DOHH2 (cell line): ENCODE data around the gene SMARCB1.

Source experiments
- H3F3A ChIP-seq: fragments of 200-600 bp; sonication (generic), shearing (Covaris generic); 2 replicates; pipeline ENCODE4 v1.6.0; 2016; ENCODE audit warnings: antibody characterized with exemption, mild to moderate bottlenecking; ENCODE audit not compliant: control insufficient read depth, insufficient read depth
- H3K27ac ChIP-seq: fragments of 200-600 bp; sonication (generic); 2 replicates; pipeline ENCODE4 v1.5.1; 2014; ENCODE audit warnings: low read depth, mild to moderate bottlenecking, low read length, moderate library complexity
- H3K27me3 ChIP-seq: fragments of 200-600 bp; sonication (generic); 2 replicates; pipeline ENCODE4 v1.6.1; 2014; ENCODE audit warnings: mild to moderate bottlenecking, low read length, mixed read lengths; ENCODE audit not compliant: control insufficient read depth
- H3K36me3 ChIP-seq: fragments of 200-600 bp; sonication (generic); 2 replicates; pipeline ENCODE4 v1.6.1; 2014; ENCODE audit warnings: mild to moderate bottlenecking, low read length, moderate library complexity, mixed read lengths; ENCODE audit not compliant: control insufficient read depth
- H3K4me1 ChIP-seq: fragments of 200-600 bp; sonication (generic); 2 replicates; pipeline ENCODE4 v1.6.1; 2014; ENCODE audit warnings: mild to moderate bottlenecking, low read length, mixed read lengths; ENCODE audit not compliant: control insufficient read depth
- H3K4me2 ChIP-seq: fragments of 200-600 bp; sonication (generic); 2 replicates; pipeline ENCODE4 v1.6.0; 2014; ENCODE audit warnings: mild to moderate bottlenecking, low read length, moderate library complexity
- H3K4me3 ChIP-seq: fragments of 200-600 bp; sonication (generic); 2 replicates; pipeline ENCODE4 v1.5.1; 2014; ENCODE audit warnings: mild to moderate bottlenecking, low read length, mixed read lengths
- H3K79me2 ChIP-seq: fragments of 200-600 bp; sonication (generic); 2 replicates; pipeline ENCODE4 v1.6.1; 2014; ENCODE audit warnings: mild to moderate bottlenecking, low read length, mixed read lengths; ENCODE audit not compliant: control insufficient read depth
- H3K9me2 ChIP-seq: fragments of 200-600 bp; sonication (generic); replicated peaks from 2 replicates; pipeline ENCODE4 v1.6.1; 2014; ENCODE audit warnings: mild to moderate bottlenecking, low read length, mixed read lengths; ENCODE audit not compliant: control insufficient read depth
- H3K9me3 ChIP-seq: fragments of 200-600 bp; sonication (generic); 2 replicates; pipeline ENCODE4 v1.6.1; 2014; ENCODE audit warnings: antibody characterized with exemption, low read length, mixed read lengths; ENCODE audit not compliant: control insufficient read depth, insufficient read depth
- H4K20me1 ChIP-seq: fragments of 200-600 bp; sonication (generic); 2 replicates; pipeline ENCODE4 v1.6.0; 2014; ENCODE audit warnings: low read depth, mild to moderate bottlenecking, antibody characterized with exemption, low read length, moderate library complexity; ENCODE audit not compliant: control insufficient read depth, insufficient read depth
- CTCF ChIP-seq: fragments of 200-600 bp; sonication (generic); IDR thresholded peaks from one replicate; pipeline ENCODE4 v1.5.1; 2014; ENCODE audit warnings: antibody characterized with exemption, mild to moderate bottlenecking, low read depth, low read length; ENCODE audit not compliant: poor library complexity, severe bottlenecking
- EZH2phosphoT487 ChIP-seq: fragments of 200-600 bp; sonication (generic); IDR thresholded peaks from 2 replicates; pipeline ENCODE4 v1.6.1; 2017; ENCODE audit warnings: borderline replicate concordance, mild to moderate bottlenecking, antibody characterized with exemption, low read length, moderate library complexity, mixed read lengths

The SMARCB1 gene

GRCh38 chr22:23847310-23847920 lies 60.6 kb downstream of the SMARCB1 start:
- H3K79me2 ChIP-seq, result no peaks in the 10 kb centered on the region
- H3K4me3 ChIP-seq, result peak overlapping the region; percentile 61
- TF ChIP-seq EZH2phosphoT487, result no peak
- TF ChIP-seq CTCF, result no peak
- no peaks in the 10 kb centered on the region for H3K27me3 ChIP-seq
- H3K9me3 ChIP-seq, result no peaks in the 10 kb centered on the region
- no peaks in the 10 kb centered on the region for H4K20me1 ChIP-seq
- H3K27ac ChIP-seq, result peak overlapping the region; percentile 90
- no peaks in the 10 kb centered on the region for H3K9me2 ChIP-seq
- peaks cover 39% of the 10 kb centered on the region for H3F3A ChIP-seq
- H3K4me1 ChIP-seq, result peaks cover 93% of the 10 kb centered on the region
- H3K36me3 ChIP-seq, result no peaks in the 10 kb centered on the region
- H3K4me2 ChIP-seq, result peak overlapping the region; percentile 69

- Histone ChIP-seq H3K4me3 (peak overlapping the region; percentile 61), H3K27ac (peak overlapping the region; percentile 90), H3K4me1 (peaks cover 85% of the 10 kb centered on the region), H3K9me2 (no peaks in the 10 kb centered on the region), H3K27me3 (no peaks in the 10 kb centered on the region), H3K36me3 (no peaks in the 10 kb centered on the region), H4K20me1 (no peaks in the 10 kb centered on the region), H3K79me2 (no peaks in the 10 kb centered on the region), H3K4me2 (peak overlapping the region; percentile 69), H3K9me3 (no peaks in the 10 kb centered on the region), H3F3A (peaks cover 38% of the 10 kb centered on the region)
- TF ChIP-seq EZH2phosphoT487 (no peak), CTCF (peak; percentile 22)
Measured at GRCh38 chr22:23847991-23848864, 61.5 kb downstream of the SMARCB1 start.

- Histone ChIP-seq H3K27me3 (no peaks in the 10 kb centered on the region), H3K36me3 (no peaks in the 10 kb centered on the region), H3K4me3 (peak overlapping the region; percentile 53), H3K79me2 (no peaks in the 10 kb centered on the region), H3K9me3 (no peaks in the 10 kb centered on the region), H3K4me1 (peaks cover 74% of the 10 kb centered on the region), H3K9me2 (no peaks in the 10 kb centered on the region), H3K27ac (peak overlapping the region; percentile 90), H4K20me1 (no peaks in the 10 kb centered on the region), H3F3A (peaks cover 36% of the 10 kb centered on the region), H3K4me2 (peak overlapping the region; percentile 69)
- no peak for TF ChIP-seq EZH2phosphoT487
- peak; percentile 93 for TF ChIP-seq CTCF
Measured at GRCh38 chr22:23849009-23850006, 62.5 kb downstream of the SMARCB1 start.
